Thyroid gland (tissue), 4 donors: ENCODE data around the gene RRBP1. TPM values are rescaled to one million over a fixed set of nuclear protein-coding genes. Genes with fewer than 3 reads are reported as not detected.

ENCODE experiments used
- DNase-seq, 2 donors: peaks; one replicate each; pipeline ENCODE4 v3.0.0-alpha.2; 2019
- H3K27ac ChIP-seq, 3 donors: fragments of 200-600 bp; sonication (generic); 1 replicate in 2 of 3; 2 replicates in 1 of 3; pipeline ENCODE4 v1.5.1; 2016 to 2019; ENCODE audit warnings: mild to moderate bottlenecking in 1 of 3, moderate library complexity in 1 of 3
- H3K27me3 ChIP-seq: fragments of 200-600 bp; sonication (generic); one replicate; pipeline ENCODE4 v1.5.1; 2019
- H3K36me3 ChIP-seq, 2 donors: fragments of 200-600 bp; sonication (generic); one replicate each; pipeline ENCODE4 v1.5.1; 2016 to 2019
- H3K4me1 ChIP-seq, 2 donors: fragments of 200-600 bp; sonication (generic); one replicate each; pipeline ENCODE4 v1.5.1; 2017 to 2019
- H3K4me3 ChIP-seq, 3 donors: fragments of 200-600 bp; sonication (generic); replicated peaks in 1 of 3; 1 replicate in 2 of 3; 2 replicates in 1 of 3; pipeline ENCODE4 v1.5.1; 2016; ENCODE audit warnings: mild to moderate bottlenecking in 1 of 3
- H3K9me3 ChIP-seq: fragments of 200-600 bp; sonication (generic); one replicate; pipeline ENCODE4 v1.5.1; 2017
- POLR2A ChIP-seq, 2 donors: fragments of 450-650 bp; IDR thresholded peaks; one replicate each; pipeline ENCODE4 v1.6.1; 2017; ENCODE audit warnings: antibody characterized with exemption in 2 of 2, mild to moderate bottlenecking in 2 of 2, moderate library complexity in 1 of 2
- WGBS, 2 donors: methylation state at CpG; one replicate each; pipeline ENCODE4 v1.1.5; 2017; 5-methylcytosine and 5-hydroxymethylcytosine counted together
- intact Hi-C: fragments of 100-400 bp; cut with DNase I; formaldehyde crosslinking; loops from one replicate; pipeline ENCODE4 v1.15.1; 2023
- total RNA-seq, 4 donors: library from RNA; depleted of rRNA; stranded (reverse); fragments of >200 nt; gene quantifications; one replicate each; pipeline ENCODE4 v1.2.3, GENCODE V29; 2016
- TF ChIP-seq, protein P1 (sequence below), 6 experiments: fragments of 200-600 bp in 3 of 6; fragments of 450-650 bp in 3 of 6; sonication (generic) in 3 of 6; IDR thresholded peaks; one replicate each; pipeline ENCODE4 v1.5.1; 2016 to 2019; ENCODE audit warnings: antibody characterized with exemption in 6 of 6, mild to moderate bottlenecking in 2 of 6, inconsistent platforms in 1 of 6, moderate library complexity in 1 of 6

RRBP1 gene
- total RNA-seq, 4 donors from 2014 or later, result 149 to 287 (median 221) TPM

DNA sequence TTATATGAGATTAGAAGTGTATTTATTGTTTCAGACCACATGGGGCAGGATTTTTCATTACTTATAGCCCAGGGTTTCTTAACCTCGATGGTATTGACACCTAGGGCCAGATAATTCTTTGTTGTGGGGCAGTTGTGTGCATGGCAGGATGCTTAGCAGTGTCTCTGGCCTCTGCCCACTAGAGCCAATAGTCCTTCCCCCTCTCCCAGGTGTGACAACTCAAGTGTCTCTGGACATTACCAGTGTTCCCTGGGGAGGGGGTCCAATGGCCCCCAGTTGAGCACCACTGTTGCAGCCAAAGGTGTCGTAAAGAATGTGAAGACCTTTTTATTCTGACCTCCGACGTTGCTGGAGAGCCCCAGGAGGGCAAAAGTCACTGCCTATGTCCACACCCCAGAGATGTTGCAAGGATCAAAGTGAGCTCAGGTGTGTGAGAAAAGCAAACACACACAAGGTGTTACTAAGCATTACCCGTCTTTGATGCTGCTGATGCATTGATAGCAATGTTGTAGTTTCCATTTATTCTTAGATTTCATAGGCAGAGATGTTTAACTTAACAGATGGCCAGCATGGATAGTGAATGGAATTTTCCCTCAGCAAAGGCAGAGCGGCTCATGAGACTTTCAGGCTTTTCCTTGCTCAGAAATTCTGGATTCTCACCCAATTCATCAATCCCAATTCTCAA, 39.9 kb upstream of the RRBP1 start:
- Histone ChIP-seq H3K27me3 (no peaks in the 10 kb centered on the region), H3K4me1 (peaks cover 17 to 19% of the 10 kb centered on the region in 2 donors), H3K27ac (no peak overlapping the region), H3K4me3 (no peak overlapping the region), H3K36me3 (no peaks in the 10 kb centered on the region), H3K9me3 (no peaks in the 10 kb centered on the region)
- WGBS, 2 donors, result 67 to 86% methylated on average over 4 to 6 of the region's 6 CpGs
- DNase-seq, result no peak
- no peak for TF ChIP-seq POLR2A (IDR thresholded peaks at IDR 0.05)
- TF ChIP-seq, protein P1, sequence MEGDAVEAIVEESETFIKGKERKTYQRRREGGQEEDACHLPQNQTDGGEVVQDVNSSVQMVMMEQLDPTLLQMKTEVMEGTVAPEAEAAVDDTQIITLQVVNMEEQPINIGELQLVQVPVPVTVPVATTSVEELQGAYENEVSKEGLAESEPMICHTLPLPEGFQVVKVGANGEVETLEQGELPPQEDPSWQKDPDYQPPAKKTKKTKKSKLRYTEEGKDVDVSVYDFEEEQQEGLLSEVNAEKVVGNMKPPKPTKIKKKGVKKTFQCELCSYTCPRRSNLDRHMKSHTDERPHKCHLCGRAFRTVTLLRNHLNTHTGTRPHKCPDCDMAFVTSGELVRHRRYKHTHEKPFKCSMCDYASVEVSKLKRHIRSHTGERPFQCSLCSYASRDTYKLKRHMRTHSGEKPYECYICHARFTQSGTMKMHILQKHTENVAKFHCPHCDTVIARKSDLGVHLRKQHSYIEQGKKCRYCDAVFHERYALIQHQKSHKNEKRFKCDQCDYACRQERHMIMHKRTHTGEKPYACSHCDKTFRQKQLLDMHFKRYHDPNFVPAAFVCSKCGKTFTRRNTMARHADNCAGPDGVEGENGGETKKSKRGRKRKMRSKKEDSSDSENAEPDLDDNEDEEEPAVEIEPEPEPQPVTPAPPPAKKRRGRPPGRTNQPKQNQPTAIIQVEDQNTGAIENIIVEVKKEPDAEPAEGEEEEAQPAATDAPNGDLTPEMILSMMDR (IDR thresholded peaks at IDR 0.05), result no peak
- intact Hi-C loops, result no loop called here

DNA sequence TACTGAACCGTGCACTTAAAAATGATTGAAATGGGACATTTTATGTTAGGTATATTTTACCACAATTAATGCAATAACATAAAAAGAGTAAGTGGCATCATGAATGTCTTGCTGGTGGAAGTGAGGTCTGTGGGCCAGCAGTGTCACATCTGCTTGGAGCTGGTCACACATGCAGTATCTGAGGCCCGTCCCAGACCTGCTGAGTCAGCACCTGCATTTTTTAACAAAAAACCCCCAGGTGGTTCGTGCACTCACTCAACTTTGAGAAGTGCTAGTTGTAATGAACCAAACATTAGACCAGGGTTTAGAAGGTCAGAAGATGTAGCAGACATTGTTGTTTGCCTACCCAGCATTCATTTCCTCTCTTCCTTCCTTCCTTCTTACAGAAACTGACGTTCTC, 38.7 kb upstream of the RRBP1 start:
- Histone ChIP-seq H3K9me3 (no peaks in the 10 kb centered on the region), H3K27ac (peak overlapping the region; percentile 21 to 62 (median 30)), H3K36me3 (no peaks in the 10 kb centered on the region), H3K27me3 (no peaks in the 10 kb centered on the region), H3K4me1 (peaks cover 17 to 18% of the 10 kb centered on the region in 2 donors), H3K4me3 (no peak overlapping the region)
- TF ChIP-seq POLR2A (IDR thresholded peaks at IDR 0.05), result no peak
- TF ChIP-seq, protein P1 (IDR thresholded peaks at IDR 0.05), result no peak
- DNase-seq, result peak; percentile 44 to 56
- intact Hi-C loops, result no loop called here
- 39 to 55% methylated on average over 4 of the region's 4 CpGs for WGBS, 2 donors

DNA sequence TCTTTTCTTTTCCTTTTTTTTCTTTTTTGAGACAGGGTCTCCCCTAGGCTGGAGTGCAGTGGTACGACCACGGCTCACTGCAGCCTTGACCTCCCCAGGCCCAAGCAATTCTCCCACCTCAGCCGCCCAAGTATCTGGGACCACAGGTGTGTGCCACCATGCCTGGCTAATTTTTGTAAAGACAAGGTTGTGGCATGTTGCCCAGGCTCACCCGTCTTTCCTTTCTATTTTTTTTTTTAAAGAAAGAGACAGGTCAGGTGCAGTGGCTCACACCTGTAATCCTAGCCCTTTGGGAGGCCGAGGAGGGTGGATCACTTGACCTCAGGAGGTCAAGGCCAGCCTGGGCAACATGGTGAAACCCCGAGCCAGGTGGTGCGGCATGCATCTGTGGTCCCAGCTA, 34.3 kb upstream of the RRBP1 start:
- peaks cover 18% of the 10 kb centered on the region in 2 donors for H3K4me1 ChIP-seq
- peak; percentile 37 to 52 for DNase-seq
- H3K4me3 ChIP-seq, result no peak overlapping the region
- H3K36me3 ChIP-seq, result no peaks in the 10 kb centered on the region
- intact Hi-C loops, result no loop called here
- TF ChIP-seq, protein P1 (IDR thresholded peaks at IDR 0.05), result no peak
- TF ChIP-seq POLR2A (IDR thresholded peaks at IDR 0.05), result no peak
- 64 to 66% methylated on average over 7 of the region's 7 CpGs for WGBS, 2 donors
- no peaks in the 10 kb centered on the region for H3K27me3 ChIP-seq
- H3K9me3 ChIP-seq, result no peaks in the 10 kb centered on the region
- H3K27ac ChIP-seq, result peak overlapping the region in 1 of 3 donors; percentile 10

DNA sequence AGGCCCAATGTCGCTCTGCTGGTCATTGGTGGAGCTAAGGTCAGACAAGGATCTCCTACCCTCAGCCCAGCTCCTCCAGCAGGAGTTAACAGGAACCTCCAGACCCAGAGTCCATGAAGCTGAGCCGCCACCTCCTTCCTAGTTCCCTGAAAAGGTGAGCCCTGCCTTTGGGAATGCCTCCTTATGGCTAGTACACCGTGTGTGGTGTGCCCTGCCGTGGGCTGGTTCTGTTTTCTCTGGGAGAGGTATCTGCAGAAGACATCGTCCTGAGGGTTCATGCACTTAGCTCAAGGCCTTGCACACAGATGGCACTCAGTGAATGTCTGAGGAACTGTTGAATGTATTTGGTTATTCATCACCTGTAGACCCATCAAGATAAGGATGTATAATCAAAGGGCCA, 33.0 kb upstream of the RRBP1 start:
- peaks cover 12 to 13% of the 10 kb centered on the region in 2 donors for H3K4me1 ChIP-seq
- H3K27ac ChIP-seq, result peak overlapping the region in 1 of 3 donors; percentile 7
- H3K9me3 ChIP-seq, result no peaks in the 10 kb centered on the region
- H3K36me3 ChIP-seq, result no peaks in the 10 kb centered on the region
- no peak overlapping the region for H3K4me3 ChIP-seq
- no peaks in the 10 kb centered on the region for H3K27me3 ChIP-seq
- WGBS, 2 donors, result 88 to 97% methylated on average over 2 to 5 of the region's 5 CpGs
- DNase-seq, result no peak
- intact Hi-C loops, result no loop called here
- TF ChIP-seq, protein P1 (IDR thresholded peaks at IDR 0.05), result no peak

DNA sequence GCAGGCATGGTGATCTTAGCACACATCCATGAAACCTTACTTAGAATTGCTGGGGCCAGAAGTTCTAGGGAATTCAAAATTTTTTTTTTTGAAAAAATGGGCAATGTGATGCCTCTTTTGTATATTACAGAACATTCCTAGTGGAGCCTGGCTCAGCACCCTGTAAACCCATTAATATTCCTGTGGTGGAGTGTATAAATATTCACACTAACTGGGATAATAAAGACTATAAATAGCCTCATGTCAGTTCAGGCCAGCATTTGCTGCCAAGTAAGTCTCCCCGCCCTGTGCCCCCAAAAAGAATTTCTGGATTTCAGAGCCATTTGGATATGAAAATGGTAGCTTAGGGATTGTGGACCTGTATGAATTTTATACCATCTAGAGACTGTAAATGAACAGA, 32.6 kb upstream of the RRBP1 start:
- no peak for TF ChIP-seq POLR2A (IDR thresholded peaks at IDR 0.05)
- TF ChIP-seq, protein P1 (IDR thresholded peaks at IDR 0.05), result no peak
- 76 to 83% methylated on average over 1 of the region's 1 CpG for WGBS, 2 donors
- DNase-seq, result no peak
- Histone ChIP-seq H3K27ac (peak overlapping the region; percentile 7 to 39 (median 15)), H3K36me3 (no peaks in the 10 kb centered on the region), H3K27me3 (no peaks in the 10 kb centered on the region), H3K9me3 (no peaks in the 10 kb centered on the region), H3K4me3 (no peak overlapping the region), H3K4me1 (peaks cover 16 to 18% of the 10 kb centered on the region in 2 donors)
- intact Hi-C loops, result no loop called here
